ENCODE results near the gene RBL1. TPM values are rescaled to one million over a fixed set of nuclear protein-coding genes. Genes with fewer than 3 reads are reported as not detected.
A peak's percentile ranks its signal among the peaks of the same experiment; 100 is the strongest.
"Not testable (repeated sequence)": the region's sequence is repeated elsewhere in the genome, so short reads cannot be mapped to it uniquely, and the experiment has no call there.

RBL1 gene
- total and polyA plus RNA-seq, 2 donors: 4.1 to 20.8 TPM

DNA sequence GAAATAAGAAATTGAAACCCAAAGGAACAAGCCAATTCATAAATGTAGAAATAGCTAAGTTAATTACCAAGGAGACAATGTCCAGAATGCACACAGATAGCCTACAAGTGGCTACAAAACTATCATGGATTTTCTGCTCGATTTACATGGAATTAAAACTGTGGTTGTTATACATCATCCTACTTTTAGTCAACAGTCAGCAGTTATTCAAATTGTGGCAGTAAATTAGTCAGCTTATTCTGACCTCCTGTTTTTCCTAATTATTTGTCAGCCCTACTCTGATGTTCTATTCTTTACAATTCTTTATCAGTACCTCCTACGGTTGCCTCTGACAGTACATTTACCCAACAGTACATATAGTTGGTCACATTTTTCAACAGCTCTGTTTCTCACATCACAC lies 29.6 kb downstream of the RBL1 start:
- H3K4me3 ChIP-seq (ENCODE audit: low read length in 2 of 2): no peak overlapping the region
- H3K27ac ChIP-seq (ENCODE audit: low read depth in 1 of 2, low read length in 1 of 2): no peak overlapping the region
- H3K9me3 ChIP-seq (ENCODE audit: control insufficient read depth in 2 of 2, insufficient read depth in 1 of 2, low read length in 1 of 2): no peaks in the 10 kb centered on the region
- DNase-seq (ENCODE audit: low read depth in 6 of 9, low spot score in 9 of 9): no peak
- WGBS: 97% methylated on average over 2 of the region's 2 CpGs
- no peaks in the 10 kb centered on the region for H3K27me3 ChIP-seq (ENCODE audit: control insufficient read depth in 2 of 2, insufficient read depth in 1 of 2, low read length in 1 of 2)
- peaks cover 6 to 37% of the 10 kb centered on the region in 2 donors for H3K36me3 ChIP-seq (ENCODE audit: control insufficient read depth in 2 of 2, insufficient read depth in 2 of 2, low read length in 1 of 2)
- no peaks in the 10 kb centered on the region for H3K4me1 ChIP-seq (ENCODE audit: control insufficient read depth in 2 of 2, insufficient read depth in 2 of 2, low read length in 2 of 2)

DNA sequence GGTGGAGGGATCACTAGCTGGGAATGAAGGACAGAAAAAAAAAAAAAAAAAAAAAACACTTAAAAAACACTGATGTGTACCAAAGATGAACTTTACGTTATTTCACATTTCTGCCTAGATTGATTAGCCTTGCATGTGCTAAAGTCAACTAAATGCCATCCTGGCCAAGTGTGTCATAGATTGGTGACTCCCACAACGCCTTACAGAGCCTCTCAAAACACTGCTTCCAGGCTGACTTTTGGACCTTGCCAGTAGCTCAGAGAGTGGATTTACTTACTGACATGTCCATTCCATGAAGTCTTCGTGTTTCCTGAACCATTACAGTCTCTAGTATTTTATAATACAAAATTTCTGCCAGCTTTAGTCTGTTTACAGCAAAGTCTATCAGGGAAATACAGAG lies 40.5 kb downstream of the RBL1 start:
- no peak overlapping the region for H3K27ac ChIP-seq (ENCODE audit: low read depth in 1 of 2, low read length in 1 of 2)
- DNase-seq (ENCODE audit: low read depth in 6 of 9, low spot score in 9 of 9): no peak
- H3K4me1 ChIP-seq (ENCODE audit: control insufficient read depth in 2 of 2, insufficient read depth in 2 of 2, low read length in 2 of 2): no peaks in the 10 kb centered on the region
- H3K4me3 ChIP-seq (ENCODE audit: low read length in 2 of 2): no peak overlapping the region
- peaks cover 19 to 67% of the 10 kb centered on the region in 2 donors for H3K36me3 ChIP-seq (ENCODE audit: control insufficient read depth in 2 of 2, insufficient read depth in 2 of 2, low read length in 1 of 2)
- H3K9me3 ChIP-seq (ENCODE audit: control insufficient read depth in 2 of 2, insufficient read depth in 1 of 2, low read length in 1 of 2): no peaks in the 10 kb centered on the region
- WGBS: over 99% methylated on average over 3 of the region's 3 CpGs
- H3K27me3 ChIP-seq (ENCODE audit: control insufficient read depth in 2 of 2, insufficient read depth in 1 of 2, low read length in 1 of 2): no peaks in the 10 kb centered on the region

DNA sequence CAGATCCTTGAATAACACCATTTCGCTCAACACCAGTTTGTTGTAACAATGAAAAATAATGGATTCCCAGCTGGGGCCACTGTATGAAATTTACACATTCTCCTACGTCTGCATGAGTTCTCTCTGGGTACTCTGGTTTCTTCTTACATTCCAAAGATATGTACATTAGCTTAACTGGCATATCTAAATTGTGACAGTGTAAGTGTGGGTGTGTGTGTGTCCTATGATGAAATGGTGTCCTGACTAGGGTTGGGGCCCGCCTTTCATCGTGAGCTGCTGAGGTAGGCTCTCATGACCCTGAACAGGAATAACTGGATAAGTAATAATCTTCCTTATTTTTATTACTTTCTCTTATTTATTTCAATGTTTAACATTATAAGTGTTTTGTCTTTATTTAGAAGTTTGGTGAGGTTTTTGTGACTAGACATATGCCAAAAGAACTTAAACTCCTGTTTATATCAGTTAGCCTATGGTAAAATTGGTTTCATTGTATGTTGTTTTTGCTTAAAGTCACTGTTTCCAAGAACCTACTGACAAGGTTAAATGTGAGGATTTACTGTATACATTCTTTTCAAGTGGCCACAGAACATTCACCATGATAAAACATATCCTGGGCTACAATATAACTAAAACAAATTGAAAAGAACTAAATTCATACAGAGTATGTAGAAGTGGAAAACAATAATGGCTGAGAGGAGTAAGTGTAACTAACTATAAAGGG lies 42.4 kb downstream of the RBL1 start:
- over 99% methylated on average over 4 of the region's 4 CpGs for WGBS
- Histone ChIP-seq H3K4me3 (ENCODE audit: low read length in 2 of 2) (no peak overlapping the region), H3K9me3 (ENCODE audit: control insufficient read depth in 2 of 2, insufficient read depth in 1 of 2, low read length in 1 of 2) (no peaks in the 10 kb centered on the region), H3K27ac (ENCODE audit: low read depth in 1 of 2, low read length in 1 of 2) (no peak overlapping the region), H3K36me3 (ENCODE audit: control insufficient read depth in 2 of 2, insufficient read depth in 2 of 2, low read length in 1 of 2) (peaks cover 22 to 64% of the 10 kb centered on the region in 2 donors), H3K4me1 (ENCODE audit: control insufficient read depth in 2 of 2, insufficient read depth in 2 of 2, low read length in 2 of 2) (no peaks in the 10 kb centered on the region), H3K27me3 (ENCODE audit: control insufficient read depth in 2 of 2, insufficient read depth in 1 of 2, low read length in 1 of 2) (no peaks in the 10 kb centered on the region)
- DNase-seq (ENCODE audit: low read depth in 6 of 9, low spot score in 9 of 9): no peak

DNA sequence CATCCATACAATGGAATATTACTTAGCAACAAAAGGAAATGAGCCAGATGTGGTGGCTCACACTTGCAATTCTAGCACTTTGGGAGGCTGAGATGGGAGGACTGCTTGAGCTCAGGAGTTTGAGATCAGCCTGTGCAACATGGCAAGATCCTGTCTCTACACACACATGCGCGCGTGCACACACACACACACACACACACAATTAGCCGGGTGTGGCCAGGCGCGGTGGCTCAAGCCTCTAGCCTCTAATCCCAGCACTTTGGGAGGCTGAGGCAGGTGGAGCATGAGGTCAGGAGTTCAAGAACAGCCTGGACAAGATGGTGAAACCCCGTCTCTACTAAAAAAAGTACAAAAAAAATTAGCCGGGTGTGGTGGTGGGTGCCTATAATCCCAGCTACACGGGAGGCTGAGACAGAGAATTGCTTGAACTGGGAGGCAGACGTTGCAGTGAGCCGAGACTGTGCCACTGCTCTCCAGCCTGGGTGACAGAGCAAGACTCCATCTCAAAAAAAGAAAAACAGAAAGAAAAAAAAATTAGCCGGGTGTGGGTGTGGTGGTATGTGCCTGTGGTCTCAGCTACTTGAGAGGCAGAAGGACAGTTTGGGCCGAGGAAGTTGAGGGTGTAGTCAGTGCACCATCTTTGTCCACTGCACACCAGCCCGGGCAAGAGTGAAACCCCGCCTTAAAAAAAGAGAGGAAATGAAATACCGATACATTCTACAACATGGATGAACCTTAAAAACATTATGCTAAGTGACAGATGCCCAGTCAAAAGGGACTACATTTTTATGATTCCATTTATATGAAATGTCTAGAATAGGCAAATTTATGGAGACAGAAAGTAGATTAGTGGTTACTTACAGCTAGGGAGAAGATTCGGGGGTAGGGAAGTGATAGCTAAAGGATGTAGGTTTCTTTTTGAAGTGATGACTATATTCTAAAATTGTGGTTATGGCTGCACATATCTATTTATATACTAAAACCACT lies 52.5 kb downstream of the RBL1 start:
- peaks cover 39 to 65% of the 10 kb centered on the region in 2 donors for H3K36me3 ChIP-seq (ENCODE audit: control insufficient read depth in 2 of 2, insufficient read depth in 2 of 2, low read length in 1 of 2)
- H3K9me3 ChIP-seq (ENCODE audit: control insufficient read depth in 2 of 2, insufficient read depth in 1 of 2, low read length in 1 of 2): no peaks in the 10 kb centered on the region
- 85% methylated on average over 17 of the region's 17 CpGs for WGBS
- peaks cover 0 to 3% of the 10 kb centered on the region in 2 donors for H3K4me1 ChIP-seq (ENCODE audit: control insufficient read depth in 2 of 2, insufficient read depth in 2 of 2, low read length in 2 of 2)
- H3K27ac ChIP-seq (ENCODE audit: low read depth in 1 of 2, low read length in 1 of 2): peak overlapping the region in 1 of 2 donors; percentile 34
- H3K4me3 ChIP-seq (ENCODE audit: low read length in 2 of 2): no peak overlapping the region
- peak in 4 of 9 donors; percentile 3 to 37 (median 12) for DNase-seq (ENCODE audit: low read depth in 6 of 9, low spot score in 9 of 9)
- H3K27me3 ChIP-seq (ENCODE audit: control insufficient read depth in 2 of 2, insufficient read depth in 1 of 2, low read length in 1 of 2): no peaks in the 10 kb centered on the region

DNA sequence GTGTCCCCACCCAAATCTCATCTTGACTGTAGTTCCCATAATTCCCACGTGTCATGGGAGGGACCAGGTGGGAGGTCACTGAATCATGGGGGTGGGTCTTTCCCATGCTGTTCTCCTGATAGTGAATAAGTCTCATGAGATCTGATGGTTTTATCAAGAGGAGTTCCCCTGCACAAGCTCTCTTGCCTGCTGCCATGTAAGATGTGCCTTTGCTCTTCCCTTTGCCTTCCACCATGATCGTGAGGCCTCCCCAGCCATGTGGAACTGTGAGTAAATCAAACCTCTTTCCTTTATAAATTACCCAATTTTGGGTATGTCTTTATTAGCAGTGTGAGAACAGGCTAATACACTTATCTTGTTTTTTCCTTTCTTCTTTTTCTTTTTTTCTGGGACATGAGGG lies 56.4 kb downstream of the RBL1 start:
- not testable (repeated sequence) for H3K27ac ChIP-seq (ENCODE audit: low read depth in 1 of 2, low read length in 1 of 2); H3K27me3 ChIP-seq (ENCODE audit: control insufficient read depth in 2 of 2, insufficient read depth in 1 of 2, low read length in 1 of 2); H3K4me1 ChIP-seq (ENCODE audit: control insufficient read depth in 2 of 2, insufficient read depth in 2 of 2, low read length in 2 of 2); H3K4me3 ChIP-seq (ENCODE audit: low read length in 2 of 2); H3K9me3 ChIP-seq (ENCODE audit: control insufficient read depth in 2 of 2, insufficient read depth in 1 of 2, low read length in 1 of 2); DNase-seq (ENCODE audit: low read depth in 6 of 9, low spot score in 9 of 9)
- peaks cover 45 to 64% of the 10 kb centered on the region in 2 donors for H3K36me3 ChIP-seq (ENCODE audit: control insufficient read depth in 2 of 2, insufficient read depth in 2 of 2, low read length in 1 of 2)
- 98% methylated on average over 2 of the region's 2 CpGs for WGBS

DNA sequence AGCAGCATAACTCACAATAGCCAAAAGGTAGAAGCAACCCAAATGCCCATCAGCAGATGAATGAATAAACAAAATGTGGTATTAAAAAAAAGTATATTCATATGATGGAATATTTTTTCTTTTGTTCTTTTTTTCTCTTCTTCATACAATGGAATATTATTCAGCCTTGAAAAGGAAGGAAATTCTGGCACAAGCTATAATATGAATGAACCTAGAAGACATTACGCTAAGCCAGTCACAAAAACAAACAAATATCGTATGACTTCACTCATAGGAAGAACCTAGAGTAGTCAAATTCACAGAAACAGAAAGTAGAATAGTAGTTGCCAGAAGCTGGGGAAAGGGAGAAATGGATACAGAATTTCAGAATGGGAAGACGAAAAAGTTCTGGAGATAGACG lies 63.7 kb downstream of the RBL1 start:
- no peak for DNase-seq (ENCODE audit: low read depth in 6 of 9, low spot score in 9 of 9)
- 97% methylated on average over 4 of the region's 4 CpGs for whole genome bisulfite sequencing
- no peaks in the 10 kb centered on the region for H3K9me3 ChIP-seq (ENCODE audit: control insufficient read depth in 2 of 2, insufficient read depth in 1 of 2, low read length in 1 of 2)
- H3K4me1 ChIP-seq (ENCODE audit: control insufficient read depth in 2 of 2, insufficient read depth in 2 of 2, low read length in 2 of 2): no peaks in the 10 kb centered on the region
- H3K36me3 ChIP-seq (ENCODE audit: control insufficient read depth in 2 of 2, insufficient read depth in 2 of 2, low read length in 1 of 2): peaks cover 35 to 59% of the 10 kb centered on the region in 2 donors
- no peak overlapping the region for H3K4me3 ChIP-seq (ENCODE audit: low read length in 2 of 2)
- H3K27me3 ChIP-seq (ENCODE audit: control insufficient read depth in 2 of 2, insufficient read depth in 1 of 2, low read length in 1 of 2): no peaks in the 10 kb centered on the region
- H3K27ac ChIP-seq (ENCODE audit: low read depth in 1 of 2, low read length in 1 of 2): no peak overlapping the region

DNA sequence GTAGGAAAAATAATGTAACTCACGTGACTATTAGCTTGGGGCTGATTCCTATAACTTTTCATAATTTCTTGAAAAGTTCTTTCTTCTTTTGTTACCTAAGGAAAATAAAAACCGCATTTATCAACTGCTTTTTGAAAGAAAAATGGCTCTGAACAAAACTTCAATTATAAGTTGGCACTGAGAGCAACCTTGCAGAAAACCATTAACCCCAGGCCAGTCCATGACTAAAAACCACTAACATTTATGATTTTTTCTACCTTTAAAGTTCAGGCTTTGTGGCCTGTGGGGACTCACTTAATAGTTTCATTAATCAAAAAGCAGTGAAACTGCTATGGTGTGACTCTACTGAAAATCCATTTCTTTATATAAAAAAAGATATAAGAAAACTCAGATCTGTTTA lies 75.2 kb downstream of the RBL1 start:
- Histone ChIP-seq H3K4me1 (ENCODE audit: control insufficient read depth in 2 of 2, insufficient read depth in 2 of 2, low read length in 2 of 2) (peaks cover 0 to 2% of the 10 kb centered on the region in 2 donors), H3K27me3 (ENCODE audit: control insufficient read depth in 2 of 2, insufficient read depth in 1 of 2, low read length in 1 of 2) (no peaks in the 10 kb centered on the region), H3K36me3 (ENCODE audit: control insufficient read depth in 2 of 2, insufficient read depth in 2 of 2, low read length in 1 of 2) (peaks cover 23 to 60% of the 10 kb centered on the region in 2 donors), H3K27ac (ENCODE audit: low read depth in 1 of 2, low read length in 1 of 2) (no peak overlapping the region), H3K4me3 (ENCODE audit: low read length in 2 of 2) (no peak overlapping the region), H3K9me3 (ENCODE audit: control insufficient read depth in 2 of 2, insufficient read depth in 1 of 2, low read length in 1 of 2) (no peaks in the 10 kb centered on the region)
- WGBS: 98% methylated on average over 2 of the region's 2 CpGs
- DNase-seq (ENCODE audit: low read depth in 6 of 9, low spot score in 9 of 9): no peak

DNA sequence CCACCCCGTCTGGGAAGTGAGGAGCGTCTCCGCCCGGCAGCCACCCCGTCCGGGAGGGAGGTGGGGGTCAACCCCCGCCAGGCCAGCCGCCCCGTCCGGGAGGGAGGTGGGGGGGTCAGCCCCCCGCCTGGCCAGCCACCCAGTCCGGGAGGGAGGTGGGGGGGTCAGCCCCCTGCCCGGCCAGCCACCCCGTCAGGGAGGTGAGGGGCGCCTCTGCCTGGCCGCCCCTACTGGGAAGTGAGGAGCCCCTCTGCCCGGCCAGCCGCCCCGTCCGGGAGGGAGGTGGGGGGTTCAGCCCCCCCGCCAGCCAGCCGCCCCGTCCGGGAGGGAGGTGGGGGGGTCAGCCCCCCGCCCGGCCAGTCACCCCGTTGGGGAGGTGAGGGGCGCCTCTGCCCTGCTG lies 83.2 kb downstream of the RBL1 start:
- 96% methylated on average over 27 of the region's 28 CpGs for WGBS
- H3K36me3 ChIP-seq (ENCODE audit: control insufficient read depth in 2 of 2, insufficient read depth in 2 of 2, low read length in 1 of 2): peaks cover 6 to 30% of the 10 kb centered on the region in 2 donors

DNA sequence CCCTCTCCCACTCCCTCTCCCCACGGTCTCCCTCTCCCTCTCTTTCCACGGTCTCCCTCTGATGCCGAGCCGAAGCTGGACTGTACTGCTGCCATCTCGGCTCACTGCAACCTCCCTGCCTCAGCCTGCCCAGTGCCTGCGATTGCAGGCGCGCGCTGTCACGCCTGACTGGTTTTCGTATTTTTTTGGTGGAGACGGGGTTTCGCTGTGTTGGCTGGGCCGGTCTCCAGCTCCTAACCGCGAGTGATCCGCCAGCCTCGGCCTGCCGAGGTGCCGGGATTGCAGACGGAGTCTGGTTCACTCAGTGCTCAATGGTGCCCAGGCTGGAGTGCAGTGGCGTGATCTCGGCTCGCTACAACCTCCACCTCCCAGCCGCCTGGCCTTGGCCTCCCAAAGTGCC lies 83.9 kb downstream of the RBL1 start:
- H3K27me3 ChIP-seq (ENCODE audit: control insufficient read depth in 2 of 2, insufficient read depth in 1 of 2, low read length in 1 of 2); H3K9me3 ChIP-seq (ENCODE audit: control insufficient read depth in 2 of 2, insufficient read depth in 1 of 2, low read length in 1 of 2); H3K4me3 ChIP-seq (ENCODE audit: low read length in 2 of 2); DNase-seq (ENCODE audit: low read depth in 6 of 9, low spot score in 9 of 9); H3K27ac ChIP-seq (ENCODE audit: low read depth in 1 of 2, low read length in 1 of 2): not testable (repeated sequence)
- Histone ChIP-seq H3K36me3 (ENCODE audit: control insufficient read depth in 2 of 2, insufficient read depth in 2 of 2, low read length in 1 of 2) (peaks cover 6 to 26% of the 10 kb centered on the region in 2 donors), H3K4me1 (ENCODE audit: control insufficient read depth in 2 of 2, insufficient read depth in 2 of 2, low read length in 2 of 2) (peaks cover 3 to 20% of the 10 kb centered on the region in 2 donors)
- WGBS: 97% methylated on average over 25 of the region's 25 CpGs

More for the DNA sequence above, 83.2 kb downstream of the RBL1 start:
- DNase-seq (ENCODE audit: low read depth in 6 of 9, low spot score in 9 of 9); H3K9me3 ChIP-seq (ENCODE audit: control insufficient read depth in 2 of 2, insufficient read depth in 1 of 2, low read length in 1 of 2); H3K4me3 ChIP-seq (ENCODE audit: low read length in 2 of 2); H3K27ac ChIP-seq (ENCODE audit: low read depth in 1 of 2, low read length in 1 of 2); H3K27me3 ChIP-seq (ENCODE audit: control insufficient read depth in 2 of 2, insufficient read depth in 1 of 2, low read length in 1 of 2): not testable (repeated sequence)
- peaks cover 3 to 20% of the 10 kb centered on the region in 2 donors for H3K4me1 ChIP-seq (ENCODE audit: control insufficient read depth in 2 of 2, insufficient read depth in 2 of 2, low read length in 2 of 2)

Measured in thymus (tissue), 11 donors.